ENCODE measurements around the gene SIPA1.

GRCh38 chr11:65633390-65634108 is 4.4 kb upstream of the SIPA1 start:
- TF ChIP-seq GATA2 (IDR thresholded peaks at IDR 0.05; ENCODE audit: low read depth, low read length) (no peak), GATA3 (IDR thresholded peaks at IDR 0.05; ENCODE audit: low read depth, low read length) (no peak)
